Measurements from ENCODE around the gene MAP7. TPM values are rescaled to one million over a fixed set of nuclear protein-coding genes. Genes with fewer than 3 reads are reported as not detected.

The MAP7 gene
- polyA plus RNA-seq, 2 of the 4 experiments (the other 2 are of a cell fraction), result 60.6 to 64.5 TPM

DNA sequence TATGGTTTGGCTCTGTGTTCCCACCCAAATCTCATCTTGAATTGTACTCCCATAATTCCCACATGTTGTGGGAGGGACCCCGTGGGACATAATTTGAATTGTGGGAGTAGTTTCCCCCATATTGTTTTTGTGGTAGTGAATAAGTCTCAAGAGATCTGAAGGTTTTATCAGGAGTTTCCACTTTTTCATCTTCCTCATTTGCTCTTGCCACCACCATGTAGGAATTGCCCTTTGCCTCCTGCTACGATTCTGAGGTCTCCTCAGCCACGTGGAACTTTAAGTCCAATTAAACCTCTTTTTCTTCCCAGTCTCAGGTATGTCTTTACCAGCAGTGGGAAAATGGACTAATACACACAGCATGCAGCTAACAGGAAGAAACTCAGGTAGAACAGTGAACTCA, 151.8 kb downstream of the MAP7 start:
- no peak overlapping the region for H3K4me3 ChIP-seq
- H3K27ac ChIP-seq, result peak overlapping the region; percentile 79 to 97
- ATAC-seq, result no peak
- 89% methylated on average over 3 of the region's 3 CpGs for WGBS (ENCODE audit: missing lambda C conversion rate)
- H3K9me3 ChIP-seq, result no peaks in the 10 kb centered on the region
- no peak for TF ChIP-seq RFX5 (IDR thresholded peaks at IDR 0.05)
- TF ChIP-seq EP300 (IDR thresholded peaks at IDR 0.05), result no peak
- TF ChIP-seq, protein P1, sequence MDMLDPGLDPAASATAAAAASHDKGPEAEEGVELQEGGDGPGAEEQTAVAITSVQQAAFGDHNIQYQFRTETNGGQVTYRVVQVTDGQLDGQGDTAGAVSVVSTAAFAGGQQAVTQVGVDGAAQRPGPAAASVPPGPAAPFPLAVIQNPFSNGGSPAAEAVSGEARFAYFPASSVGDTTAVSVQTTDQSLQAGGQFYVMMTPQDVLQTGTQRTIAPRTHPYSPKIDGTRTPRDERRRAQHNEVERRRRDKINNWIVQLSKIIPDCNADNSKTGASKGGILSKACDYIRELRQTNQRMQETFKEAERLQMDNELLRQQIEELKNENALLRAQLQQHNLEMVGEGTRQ (IDR thresholded peaks at IDR 0.05), result no peak
- no peak for TF ChIP-seq EHMT2 (IDR thresholded peaks at IDR 0.05; ENCODE audit: low read depth)
- TF ChIP-seq, protein P2, sequence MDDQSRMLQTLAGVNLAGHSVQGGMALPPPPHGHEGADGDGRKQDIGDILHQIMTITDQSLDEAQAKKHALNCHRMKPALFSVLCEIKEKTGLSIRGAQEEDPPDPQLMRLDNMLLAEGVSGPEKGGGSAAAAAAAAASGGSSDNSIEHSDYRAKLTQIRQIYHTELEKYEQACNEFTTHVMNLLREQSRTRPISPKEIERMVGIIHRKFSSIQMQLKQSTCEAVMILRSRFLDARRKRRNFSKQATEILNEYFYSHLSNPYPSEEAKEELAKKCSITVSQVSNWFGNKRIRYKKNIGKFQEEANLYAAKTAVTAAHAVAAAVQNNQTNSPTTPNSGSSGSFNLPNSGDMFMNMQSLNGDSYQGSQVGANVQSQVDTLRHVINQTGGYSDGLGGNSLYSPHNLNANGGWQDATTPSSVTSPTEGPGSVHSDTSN (IDR thresholded peaks at IDR 0.05), result no peak
- no peak for TF ChIP-seq ZNF302 (CRISPR knock-in tag; IDR thresholded peaks at IDR 0.05)
- TF ChIP-seq SREBF2 (IDR thresholded peaks at IDR 0.05), result no peak
- TF ChIP-seq, protein P3, sequence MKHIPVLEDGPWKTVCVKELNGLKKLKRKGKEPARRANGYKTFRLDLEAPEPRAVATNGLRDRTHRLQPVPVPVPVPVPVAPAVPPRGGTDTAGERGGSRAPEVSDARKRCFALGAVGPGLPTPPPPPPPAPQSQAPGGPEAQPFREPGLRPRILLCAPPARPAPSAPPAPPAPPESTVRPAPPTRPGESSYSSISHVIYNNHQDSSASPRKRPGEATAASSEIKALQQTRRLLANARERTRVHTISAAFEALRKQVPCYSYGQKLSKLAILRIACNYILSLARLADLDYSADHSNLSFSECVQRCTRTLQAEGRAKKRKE (CRISPR knock-in tag; IDR thresholded peaks at IDR 0.05; ENCODE audit: low read depth), result no peak
- no peak for TF ChIP-seq ZC3H11A (IDR thresholded peaks at IDR 0.05)
- TF ChIP-seq CBX2 (IDR thresholded peaks at IDR 0.05; ENCODE audit: borderline replicate concordance, low read depth), result no peak
- TF ChIP-seq NFE2L2 (conservative IDR thresholded peaks at IDR 0.05; ENCODE audit: low read length), result no peak
- no peak for TF ChIP-seq JUN (IDR thresholded peaks at IDR 0.05)
- TF ChIP-seq GATA3 (IDR thresholded peaks at IDR 0.05; ENCODE audit: borderline replicate concordance), result no peak
- TF ChIP-seq PHF8 (IDR thresholded peaks at IDR 0.05; ENCODE audit: borderline replicate concordance, low read depth), result no peak
- no peak for TF ChIP-seq ESRRA (IDR thresholded peaks at IDR 0.05; ENCODE audit: borderline replicate concordance, low read length)
- POLR2A ChIA-PET, result no interaction called here
- no peak for FAIRE-seq
- peaks cover 42% of the 10 kb centered on the region for H3K4me1 ChIP-seq
- DNase-seq (ENCODE audit: low read depth in 1 of 2, low spot score in 1 of 2), result no peak
- H3K4me2 ChIP-seq, result no peak overlapping the region
- CTCF ChIA-PET, result no interaction called here

DNA sequence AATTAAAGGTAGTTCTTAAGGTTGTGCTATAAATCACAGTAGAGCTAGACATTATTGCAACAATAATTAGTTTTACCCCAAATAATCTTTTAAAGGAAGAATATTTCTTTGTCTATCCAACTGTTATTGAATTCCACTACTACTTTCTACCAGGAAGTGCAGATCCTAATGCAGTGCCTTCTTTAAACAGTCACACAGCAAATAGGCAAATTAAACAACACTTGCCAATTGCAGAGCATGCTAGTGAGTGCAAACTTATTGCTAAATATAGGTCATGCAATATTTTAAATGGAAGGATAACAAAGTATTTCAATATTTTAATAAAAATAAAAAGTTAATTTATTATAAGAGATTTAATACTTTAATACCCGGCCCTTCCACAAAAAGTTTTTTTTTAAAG, 153.3 kb downstream of the MAP7 start:
- TF ChIP-seq RNF2 (IDR thresholded peaks at IDR 0.05; ENCODE audit: borderline replicate concordance, low read depth) (no peak), RCOR1 (IDR thresholded peaks at IDR 0.05; ENCODE audit: low read depth, low read length) (no peak), ZSCAN20 (CRISPR knock-in tag; IDR thresholded peaks at IDR 0.05) (no peak), CEBPB (IDR thresholded peaks at IDR 0.05) (no peak), CHD2 (IDR thresholded peaks at IDR 0.05; ENCODE audit: low read length, partially characterized antibody) (no peak), POLR2A (IDR thresholded peaks at IDR 0.05; ENCODE audit: low read length) (no peak), HEYL (CRISPR knock-in tag; IDR thresholded peaks at IDR 0.05) (no peak), MYC (IDR thresholded peaks at IDR 0.05; ENCODE audit: borderline replicate concordance, low read length) (no peak), ESRRA (IDR thresholded peaks at IDR 0.05; ENCODE audit: borderline replicate concordance, low read length) (no peak), BHLHE40 (IDR thresholded peaks at IDR 0.05; ENCODE audit: low read depth, low read length) (no peak), NPAS2 (CRISPR knock-in tag; IDR thresholded peaks at IDR 0.05; ENCODE audit: borderline replicate concordance) (no peak), FOXS1 (CRISPR knock-in tag; IDR thresholded peaks at IDR 0.05) (no peak), PHF8 (IDR thresholded peaks at IDR 0.05; ENCODE audit: borderline replicate concordance, low read depth) (no peak), KDM5A (IDR thresholded peaks at IDR 0.05) (no peak)
- TF ChIP-seq, protein P4, sequence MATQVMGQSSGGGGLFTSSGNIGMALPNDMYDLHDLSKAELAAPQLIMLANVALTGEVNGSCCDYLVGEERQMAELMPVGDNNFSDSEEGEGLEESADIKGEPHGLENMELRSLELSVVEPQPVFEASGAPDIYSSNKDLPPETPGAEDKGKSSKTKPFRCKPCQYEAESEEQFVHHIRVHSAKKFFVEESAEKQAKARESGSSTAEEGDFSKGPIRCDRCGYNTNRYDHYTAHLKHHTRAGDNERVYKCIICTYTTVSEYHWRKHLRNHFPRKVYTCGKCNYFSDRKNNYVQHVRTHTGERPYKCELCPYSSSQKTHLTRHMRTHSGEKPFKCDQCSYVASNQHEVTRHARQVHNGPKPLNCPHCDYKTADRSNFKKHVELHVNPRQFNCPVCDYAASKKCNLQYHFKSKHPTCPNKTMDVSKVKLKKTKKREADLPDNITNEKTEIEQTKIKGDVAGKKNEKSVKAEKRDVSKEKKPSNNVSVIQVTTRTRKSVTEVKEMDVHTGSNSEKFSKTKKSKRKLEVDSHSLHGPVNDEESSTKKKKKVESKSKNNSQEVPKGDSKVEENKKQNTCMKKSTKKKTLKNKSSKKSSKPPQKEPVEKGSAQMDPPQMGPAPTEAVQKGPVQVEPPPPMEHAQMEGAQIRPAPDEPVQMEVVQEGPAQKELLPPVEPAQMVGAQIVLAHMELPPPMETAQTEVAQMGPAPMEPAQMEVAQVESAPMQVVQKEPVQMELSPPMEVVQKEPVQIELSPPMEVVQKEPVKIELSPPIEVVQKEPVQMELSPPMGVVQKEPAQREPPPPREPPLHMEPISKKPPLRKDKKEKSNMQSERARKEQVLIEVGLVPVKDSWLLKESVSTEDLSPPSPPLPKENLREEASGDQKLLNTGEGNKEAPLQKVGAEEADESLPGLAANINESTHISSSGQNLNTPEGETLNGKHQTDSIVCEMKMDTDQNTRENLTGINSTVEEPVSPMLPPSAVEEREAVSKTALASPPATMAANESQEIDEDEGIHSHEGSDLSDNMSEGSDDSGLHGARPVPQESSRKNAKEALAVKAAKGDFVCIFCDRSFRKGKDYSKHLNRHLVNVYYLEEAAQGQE (IDR thresholded peaks at IDR 0.05), result no peak
- TF ChIP-seq, protein P1 (IDR thresholded peaks at IDR 0.05), result no peak
- TF ChIP-seq, protein P5, sequence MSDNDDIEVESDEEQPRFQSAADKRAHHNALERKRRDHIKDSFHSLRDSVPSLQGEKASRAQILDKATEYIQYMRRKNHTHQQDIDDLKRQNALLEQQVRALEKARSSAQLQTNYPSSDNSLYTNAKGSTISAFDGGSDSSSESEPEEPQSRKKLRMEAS (IDR thresholded peaks at IDR 0.05), result no peak
- TF ChIP-seq, protein P2 (IDR thresholded peaks at IDR 0.05), result no peak
- FAIRE-seq (no peak), DNase-seq (ENCODE audit: low read depth in 1 of 2, low spot score in 1 of 2) (no peak), ATAC-seq (no peak)
- CTCF ChIA-PET, result no interaction called here
- Histone ChIP-seq H3K4me3 (no peak overlapping the region), H3K27ac (peak overlapping the region; percentile 72 to 97; a peak in 4 of 6 replicates), H3K9me3 (no peaks in the 10 kb centered on the region), H3K4me2 (peak overlapping the region; percentile 41), H3K4me1 (peaks cover 37% of the 10 kb centered on the region)
- 73% methylated on average over 1 of the region's 1 CpG for WGBS (ENCODE audit: missing lambda C conversion rate)
- POLR2A ChIA-PET, result no interaction called here
